Liver (tissue), 9 donors: ENCODE data around the gene VPS4B. TPM values are rescaled to one million over a fixed set of nuclear protein-coding genes. Genes with fewer than 3 reads are reported as not detected.

ENCODE experiments used
- DNase-seq: peaks from one replicate; pipeline ENCODE4 v3.0.0-alpha.2; 2017; ENCODE audit warnings: low spot score
- H3K27ac ChIP-seq, 2 donors: one replicate each; pipeline ENCODE4 v1.7.0; 2013; ENCODE audit warnings: inconsistent platforms in 2 of 2, low read length in 2 of 2, control low read depth in 1 of 2, low read depth in 1 of 2, mild to moderate bottlenecking in 1 of 2
- H3K27me3 ChIP-seq, 4 donors: one replicate each; pipeline versions ENCODE4 v1.6.1 to v1.7.0; 2013; ENCODE audit warnings: low read length in 3 of 4, inconsistent platforms in 1 of 4, mild to moderate bottlenecking in 1 of 4, moderate library complexity in 1 of 4; ENCODE audit not compliant: control insufficient read depth in 4 of 4, insufficient read depth in 4 of 4
- H3K36me3 ChIP-seq, 4 donors: one replicate each; pipeline versions ENCODE4 v1.6.1 to v1.7.0; 2013; ENCODE audit warnings: low read length in 3 of 4, mild to moderate bottlenecking in 3 of 4, low read depth in 1 of 4, moderate library complexity in 1 of 4; ENCODE audit not compliant: control insufficient read depth in 4 of 4, insufficient read depth in 3 of 4
- H3K4me1 ChIP-seq, 4 donors: one replicate each; pipeline versions ENCODE4 v1.6.1 to v1.7.0; 2013; ENCODE audit warnings: low read length in 3 of 4, mild to moderate bottlenecking in 3 of 4, moderate library complexity in 1 of 4; ENCODE audit not compliant: control insufficient read depth in 4 of 4, insufficient read depth in 4 of 4
- H3K4me3 ChIP-seq, 3 donors: one replicate each; pipeline versions ENCODE4 v1.6.1 to v1.7.0; 2013; ENCODE audit warnings: low read length in 3 of 3, control low read depth in 1 of 3, low read depth in 1 of 3, mild to moderate bottlenecking in 1 of 3
- H3K9ac ChIP-seq, 2 donors: one replicate each; pipeline ENCODE4 v1.7.0; 2013; ENCODE audit warnings: low read length in 2 of 2, mild to moderate bottlenecking in 2 of 2, moderate library complexity in 2 of 2, control low read depth in 1 of 2, low read depth in 1 of 2
- H3K9me3 ChIP-seq, 4 donors: one replicate each; pipeline versions ENCODE4 v1.6.1 to v1.7.0; 2013; ENCODE audit warnings: low read length in 3 of 4; ENCODE audit not compliant: control insufficient read depth in 4 of 4
- ATF3 ChIP-seq: IDR thresholded peaks from 2 replicates; pipeline ENCODE4 v1.6.1; 2016; ENCODE audit warnings: antibody characterized with exemption
- CTCF ChIP-seq: fragments of 150-350 bp; IDR thresholded peaks from 2 replicates; pipeline ENCODE4 v1.5.1; 2017; ENCODE audit warnings: improper control_type of control experiment, low read depth, low read length; ENCODE audit not compliant: missing input control
- EGR1 ChIP-seq, 2 donors: IDR thresholded peaks; 2 replicates each; pipeline ENCODE4 v1.6.1; 2016 to 2018; ENCODE audit warnings: antibody characterized with exemption in 2 of 2, low read depth in 2 of 2
- FOXA1 ChIP-seq: IDR thresholded peaks from 2 replicates; pipeline ENCODE4 v1.6.1; 2016; ENCODE audit warnings: antibody characterized with exemption
- FOXA2 ChIP-seq: IDR thresholded peaks from 2 replicates; pipeline ENCODE4 v1.6.1; 2016; ENCODE audit warnings: antibody characterized with exemption
- HNF4A ChIP-seq, 2 donors: conservative IDR thresholded peaks; 2 replicates each; pipeline ENCODE4 v1.6.1; 2016; ENCODE audit warnings: antibody characterized with exemption in 2 of 2, mild to moderate bottlenecking in 2 of 2
- HNF4G ChIP-seq: IDR thresholded peaks from 2 replicates; pipeline ENCODE4 v1.6.1; 2016; ENCODE audit warnings: antibody characterized with exemption
- JUND ChIP-seq, 2 donors: IDR thresholded peaks; 2 replicates each; pipeline ENCODE4 v1.6.1; 2016; ENCODE audit warnings: antibody characterized with exemption in 2 of 2
- NR2F2 ChIP-seq: IDR thresholded peaks from 2 replicates; pipeline ENCODE4 v1.6.1; 2016; ENCODE audit warnings: antibody characterized with exemption
- RAD21 ChIP-seq, 2 donors: IDR thresholded peaks; 2 replicates each; pipeline ENCODE4 v1.6.1; 2016; ENCODE audit warnings: antibody characterized with exemption in 2 of 2, mild to moderate bottlenecking in 2 of 2
- RXRA ChIP-seq, 2 donors: IDR thresholded peaks; 2 replicates each; pipeline ENCODE4 v1.6.1; 2017 to 2018; ENCODE audit warnings: antibody characterized with exemption in 2 of 2, mild to moderate bottlenecking in 1 of 2
- TAF1 ChIP-seq: conservative IDR thresholded peaks from 2 replicates; pipeline ENCODE4 v1.6.1; 2016; ENCODE audit warnings: antibody characterized with exemption, mild to moderate bottlenecking
- ZBTB33 ChIP-seq: IDR thresholded peaks from 2 replicates; pipeline ENCODE4 v1.6.1; 2016; ENCODE audit warnings: antibody characterized with exemption
- WGBS: extraction: QIAGEN DNeasy Blood & Tissue Kit; methylation state at CpG from one replicate; pipeline ENCODE4 v1.1.7; 2013; 5-methylcytosine and 5-hydroxymethylcytosine counted together
- polyA plus RNA-seq, 2 donors: library from polyadenylated mRNA; stranded (reverse) in 1 of 2; unstranded in 1 of 2; fragments of 200-250 nt in 1 of 2; fragments of >200 nt in 1 of 2; fragmentation: Nextera tagmentation in 1 of 2; extraction: Ambion mirVana in 1 of 2; gene quantifications; one replicate each; pipeline versions ENCODE4 v1.2.1 to v1.2.3, GENCODE V29; 2013 to 2015
- total RNA-seq, 2 donors: library from RNA; depleted of rRNA; stranded (reverse); fragments of >200 nt; gene quantifications; one replicate each; pipeline ENCODE4 v1.2.3, GENCODE V29; 2014
- donor health status: healthy.
- donor health status: healthy.
- donor health status: healthy.
- donor health status: healthy.
- donor health status: healthy.

VPS4B gene
- total and polyA plus RNA-seq, 4 donors, result 12.2 to 20.6 (median 18.2) TPM

- H3K4me1 ChIP-seq, result peaks cover 0 to 5% (median 3%) of the 10 kb centered on the region in 4 donors
- H3K27ac ChIP-seq, result no peak overlapping the region
- no peak for DNase-seq
- no peaks in the 10 kb centered on the region for H3K27me3 ChIP-seq
- WGBS, result 38% methylated on average over 1 of the region's 1 CpG
- no peak overlapping the region for H3K4me3 ChIP-seq
- H3K9me3 ChIP-seq, result no peaks in the 10 kb centered on the region
- no peaks in the 10 kb centered on the region for H3K36me3 ChIP-seq
- H3K9ac ChIP-seq, result no peak overlapping the region
- TF ChIP-seq RXRA (IDR thresholded peaks at IDR 0.05), result no peak
- no peak for TF ChIP-seq HNF4A (conservative IDR thresholded peaks at IDR 0.05)
- no peak for TF ChIP-seq CTCF
- TF ChIP-seq FOXA1, result no peak
- TF ChIP-seq FOXA2, result no peak
- no peak for TF ChIP-seq ATF3
- TF ChIP-seq EGR1 (IDR thresholded peaks at IDR 0.05; ENCODE audit: low read depth in 2 of 2), result no peak
- TF ChIP-seq JUND (IDR thresholded peaks at IDR 0.05), result no peak
- TF ChIP-seq NR2F2, result no peak
- no peak for TF ChIP-seq HNF4G
- TF ChIP-seq TAF1, result no peak
These were observed 17.9 kb upstream of the VPS4B start for GRCh38 chr18:63440219-63440618.

- Histone ChIP-seq H3K9me3 (no peaks in the 10 kb centered on the region), H3K27ac (no peak overlapping the region), H3K4me1 (peaks cover 0 to 5% (median 3%) of the 10 kb centered on the region in 4 donors), H3K27me3 (no peaks in the 10 kb centered on the region), H3K4me3 (no peak overlapping the region), H3K36me3 (no peaks in the 10 kb centered on the region), H3K9ac (no peak overlapping the region)
- 2% methylated on average over 6 of the region's 6 CpGs for WGBS
- DNase-seq, result peak; percentile 42
- TF ChIP-seq FOXA2 (no peak), FOXA1 (no peak), CTCF (peak; percentile 84), HNF4A (conservative IDR thresholded peaks at IDR 0.05) (no peak), RAD21 (IDR thresholded peaks at IDR 0.05) (peak; percentile 91)
These were observed 17.1 kb upstream of the VPS4B start for GRCh38 chr18:63439334-63439733.

- no peaks in the 10 kb centered on the region for H3K27me3 ChIP-seq
- no peaks in the 10 kb centered on the region for H3K36me3 ChIP-seq
- no peak for DNase-seq
- WGBS, result 80% methylated on average over 2 of the region's 2 CpGs
- H3K27ac ChIP-seq, result no peak overlapping the region
- H3K4me1 ChIP-seq, result peaks cover 0 to 5% (median 3%) of the 10 kb centered on the region in 4 donors
- no peaks in the 10 kb centered on the region for H3K9me3 ChIP-seq
- H3K4me3 ChIP-seq, result no peak overlapping the region
- no peak overlapping the region for H3K9ac ChIP-seq
- no peak for TF ChIP-seq ZBTB33
These were observed 15.9 kb upstream of the VPS4B start for GRCh38 chr18:63438181-63438580.
